Activated CD4-positive, alpha-beta T cell treated with anti-CD3 and anti-CD28 coated beads, Interleukin-2, amount 50 U/mL, for 48 hours (primary cell): ENCODE data around the gene NCLN.
"Not testable (repeated sequence)": the region's sequence is repeated elsewhere in the genome, so short reads cannot be mapped to it uniquely, and the experiment has no call there.

Source experiments
- DNase-seq, 2 experiments: peaks; one replicate each; pipeline ENCODE4 v3.0.0-alpha.2; 2020

The NCLN gene

DNA sequence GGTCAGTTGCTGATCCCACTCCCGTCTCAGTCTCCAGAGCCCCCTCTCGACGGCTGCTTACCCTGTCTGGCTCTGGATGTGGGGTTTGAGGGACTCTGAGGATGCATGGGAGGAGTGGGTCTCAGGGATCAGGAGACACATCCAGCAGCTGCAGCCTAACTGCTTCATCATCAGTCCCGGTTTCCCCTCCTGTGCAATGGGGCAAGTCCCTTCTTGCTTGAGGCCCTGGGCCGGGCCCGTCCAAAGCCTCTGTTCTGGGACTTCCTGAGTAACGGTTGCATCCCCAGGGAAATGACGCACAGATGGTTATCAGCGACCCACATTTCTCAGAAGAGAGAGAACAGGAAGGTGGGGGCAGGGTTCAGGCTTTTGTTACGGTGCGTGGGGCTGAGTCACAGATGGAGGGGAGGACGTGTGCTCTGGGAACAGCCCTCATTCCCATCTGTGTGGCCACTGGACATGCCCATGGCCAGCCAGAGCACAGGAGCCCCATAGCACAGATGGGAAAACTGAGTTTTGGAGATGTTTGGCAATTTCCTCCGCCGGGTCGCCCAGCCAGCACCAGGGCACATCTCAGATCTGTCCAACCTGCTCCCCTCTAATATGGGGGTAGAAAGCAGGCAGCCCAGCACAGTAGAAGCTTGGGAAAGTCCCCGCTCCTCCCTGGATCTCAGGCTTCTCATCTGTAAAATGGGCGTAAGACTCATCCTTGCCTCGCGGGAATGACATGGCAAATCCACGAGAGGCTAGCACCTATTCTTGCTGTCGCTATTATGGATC, 30.6 kb upstream of the NCLN start:
- DNase-seq = peak; percentile 88 to 93

DNA sequence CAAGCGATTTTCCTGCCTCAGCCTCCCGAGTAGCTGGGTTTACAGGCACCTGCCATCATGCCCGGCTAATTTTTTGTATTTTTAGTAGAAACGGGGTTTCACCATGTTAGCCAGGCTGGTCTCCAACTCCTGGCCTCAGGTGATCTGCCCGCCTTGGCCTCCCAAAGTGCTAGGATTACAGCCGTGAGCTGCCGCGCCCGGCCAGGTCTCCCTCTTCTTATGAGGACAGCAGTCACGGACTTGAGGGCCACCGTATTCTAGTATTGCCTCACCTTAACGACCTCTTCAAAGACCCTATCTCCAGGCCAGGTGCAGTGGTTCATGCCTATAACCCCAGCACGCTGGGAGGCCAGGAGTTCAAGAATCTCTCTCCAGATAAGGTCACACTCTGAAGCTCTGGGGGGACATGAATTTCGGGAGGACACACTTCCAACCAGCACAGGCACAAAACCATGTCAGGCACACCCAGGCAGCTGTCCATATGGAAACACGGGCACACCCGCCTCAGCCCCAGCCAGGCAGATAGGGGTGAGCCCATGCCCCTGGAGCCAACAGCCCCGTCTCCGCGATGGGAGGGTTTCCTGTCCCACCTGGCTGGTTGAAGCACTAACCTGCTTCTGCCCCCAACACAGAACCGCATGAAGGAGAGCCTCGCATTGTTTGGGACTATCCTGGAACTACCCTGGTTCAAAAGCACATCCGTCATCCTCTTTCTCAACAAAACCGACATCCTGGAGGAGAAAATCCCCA, 28.5 kb upstream of the NCLN start:
- DNase-seq = no peak

DNA sequence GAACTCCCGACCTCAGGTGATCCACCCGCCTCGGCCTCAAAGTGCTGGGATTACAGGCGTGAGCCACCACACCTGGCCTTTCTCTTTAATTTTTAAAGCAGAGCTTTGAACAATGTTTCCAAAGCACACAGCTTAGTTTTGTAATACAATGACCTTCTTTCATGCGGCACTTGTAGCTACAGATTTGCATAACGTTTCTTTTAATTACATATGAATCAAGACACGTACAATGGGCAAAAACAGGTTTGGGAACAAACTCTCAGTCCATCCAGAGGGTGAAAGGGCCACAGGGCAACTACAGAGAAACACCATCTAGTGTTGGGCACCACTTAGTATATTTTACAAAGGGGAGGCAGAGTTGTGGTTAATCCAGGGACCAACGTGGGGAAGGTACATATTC, 26.2 kb upstream of the NCLN start:
- DNase-seq = no peak

DNA sequence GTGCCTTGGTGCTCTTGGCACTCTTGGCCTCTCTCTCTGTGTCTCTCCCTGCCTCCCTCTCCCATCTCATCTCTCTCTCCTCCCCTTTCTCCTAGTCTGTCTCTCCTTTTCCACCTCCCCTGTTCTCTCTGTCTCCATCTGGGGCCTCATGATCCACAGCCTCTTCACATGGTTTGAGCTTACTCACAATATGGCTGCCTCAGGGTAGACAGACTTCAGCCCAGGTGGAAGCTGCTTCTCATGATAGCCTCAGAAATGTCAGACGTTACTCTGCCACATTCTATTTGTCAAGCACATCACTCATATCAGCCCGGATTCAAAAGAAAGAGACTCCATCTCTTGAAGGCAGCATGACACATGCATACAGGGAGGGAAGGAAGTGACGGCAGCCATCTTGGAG, 25.5 kb upstream of the NCLN start:
- no peak for DNase-seq

DNA sequence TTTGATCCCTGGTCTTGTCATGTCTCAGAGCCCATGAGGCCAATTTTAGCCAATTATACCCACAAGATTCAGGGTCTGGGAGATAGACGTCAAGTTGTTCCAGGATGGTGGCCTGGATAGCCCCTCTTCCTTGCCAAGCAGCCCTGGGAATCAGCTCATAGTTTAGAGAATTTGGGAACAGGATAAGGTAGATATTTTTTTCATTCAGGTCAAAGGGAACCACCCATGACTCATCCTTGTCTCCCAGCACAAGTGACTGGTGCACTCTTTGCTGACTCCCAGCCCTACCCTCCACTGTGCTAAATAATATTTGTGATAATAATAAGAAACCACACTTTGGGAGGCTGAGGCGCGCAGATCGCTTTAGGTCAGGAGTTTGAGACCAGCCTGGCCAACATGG, 24.3 kb upstream of the NCLN start:
- no peak for DNase-seq

DNA sequence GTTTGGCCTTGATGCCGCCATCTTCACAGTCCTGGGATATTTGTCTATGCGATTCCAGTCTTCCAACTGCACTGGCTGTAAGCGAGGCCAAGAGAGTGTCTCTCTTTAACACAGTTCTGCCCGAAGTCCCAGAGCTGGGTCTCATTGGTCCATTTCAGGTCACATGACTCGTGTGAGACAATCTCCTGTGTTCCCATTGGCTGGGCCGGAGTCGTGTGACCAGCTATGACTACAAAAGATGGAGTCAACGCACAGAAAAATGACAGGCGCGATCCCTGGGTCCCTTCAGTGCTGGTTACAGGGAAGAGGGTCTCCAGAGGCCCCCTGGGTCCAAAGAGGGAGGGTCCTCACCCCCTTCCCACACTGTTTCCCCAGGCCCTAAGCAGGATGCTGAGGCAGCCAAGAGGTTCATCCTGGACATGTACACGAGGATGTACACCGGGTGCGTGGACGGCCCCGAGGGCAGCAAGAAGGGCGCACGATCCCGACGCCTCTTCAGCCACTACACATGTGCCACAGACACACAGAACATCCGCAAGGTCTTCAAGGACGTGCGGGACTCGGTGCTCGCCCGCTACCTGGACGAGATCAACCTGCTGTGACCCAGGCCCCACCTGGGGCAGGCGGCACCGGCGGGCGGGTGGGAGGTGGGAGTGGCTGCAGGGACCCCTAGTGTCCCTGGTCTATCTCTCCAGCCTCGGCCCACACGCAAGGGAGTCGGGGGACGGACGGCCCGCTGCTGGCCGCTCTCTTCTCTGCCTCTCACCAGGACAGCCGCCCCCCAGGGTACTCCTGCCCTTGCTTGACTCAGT, 23.1 kb upstream of the NCLN start:
- peak in 1 of 2 experiments; percentile 42 for DNase-seq

DNA sequence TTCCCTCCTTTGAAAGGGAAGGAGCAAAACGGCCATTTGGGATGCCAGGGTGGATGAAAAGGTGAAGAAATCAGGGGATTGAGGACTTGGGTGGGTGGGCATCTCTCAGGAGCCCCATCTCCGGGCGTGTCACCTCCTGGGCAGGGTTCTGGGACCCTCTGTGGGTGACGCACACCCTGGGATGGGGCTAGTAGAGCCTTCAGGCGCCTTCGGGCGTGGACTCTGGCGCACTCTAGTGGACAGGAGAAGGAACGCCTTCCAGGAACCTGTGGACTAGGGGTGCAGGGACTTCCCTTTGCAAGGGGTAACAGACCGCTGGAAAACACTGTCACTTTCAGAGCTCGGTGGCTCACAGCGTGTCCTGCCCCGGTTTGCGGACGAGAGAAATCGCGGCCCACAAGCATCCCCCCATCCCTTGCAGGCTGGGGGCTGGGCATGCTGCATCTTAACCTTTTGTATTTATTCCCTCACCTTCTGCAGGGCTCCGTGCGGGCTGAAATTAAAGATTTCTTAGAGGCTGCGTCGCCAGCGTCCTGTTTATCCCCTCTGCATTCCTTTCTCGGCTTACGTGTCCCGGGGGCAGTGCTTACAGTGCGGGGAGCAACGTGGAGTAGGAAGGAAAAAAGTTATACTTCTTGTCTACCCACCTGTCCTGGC, 22.4 kb upstream of the NCLN start:
- peak; percentile 70 to 75 for DNase-seq

DNA sequence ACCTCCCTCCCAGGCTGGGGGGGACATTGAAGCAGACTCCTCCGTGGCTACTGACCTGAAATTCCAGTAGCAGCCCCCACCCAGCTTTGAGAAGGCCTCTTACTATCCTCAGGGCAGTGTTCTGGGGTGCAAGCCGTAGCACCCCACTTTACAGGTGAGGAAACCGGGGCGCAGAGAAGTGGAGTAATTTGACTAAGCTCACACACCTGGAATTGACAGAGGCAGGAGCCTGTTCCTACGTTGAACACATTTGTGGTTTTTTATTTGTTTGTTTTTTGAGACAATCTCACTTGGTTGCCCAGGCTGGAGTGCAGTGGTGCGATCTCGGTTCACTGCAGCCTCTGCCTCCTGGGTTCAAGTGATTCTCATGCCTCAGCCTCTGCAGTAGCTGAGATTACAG, 21.8 kb upstream of the NCLN start:
- no peak for DNase-seq

DNA sequence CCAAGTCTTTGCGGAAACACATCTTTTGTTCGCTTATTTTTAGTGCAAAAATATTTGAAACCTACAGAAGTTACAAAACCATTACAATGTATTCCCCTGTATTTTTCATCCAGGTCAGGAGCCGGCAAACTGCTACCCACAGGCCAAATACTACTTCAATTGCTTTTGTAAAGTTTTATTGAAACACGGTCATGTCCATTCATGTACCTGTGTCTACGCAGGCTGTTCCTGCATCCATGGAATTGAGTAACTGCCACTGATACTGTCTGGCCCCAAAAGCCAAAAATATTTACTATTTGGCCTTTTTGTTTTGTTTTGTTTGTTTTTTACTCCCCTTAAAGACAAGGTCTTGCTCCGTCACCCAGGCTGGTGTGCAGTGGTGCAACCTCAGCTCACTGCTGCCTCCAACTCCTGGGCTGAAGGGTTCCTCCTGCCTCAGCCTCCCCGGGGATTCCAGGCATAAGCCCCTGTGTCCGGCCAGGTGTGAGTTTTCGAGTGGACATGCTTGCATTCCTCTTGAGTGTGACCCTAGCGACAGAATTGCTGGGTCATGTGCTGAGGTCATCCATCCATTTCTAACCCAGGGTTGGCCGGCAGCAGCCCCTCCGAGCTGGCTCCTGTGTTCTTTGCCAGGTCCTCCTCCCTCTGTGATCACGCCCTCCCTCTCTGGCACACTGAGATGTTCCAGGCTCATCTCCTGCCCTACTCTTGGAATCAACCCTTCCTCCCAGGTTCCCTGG, 18.0 kb upstream of the NCLN start:
- DNase-seq = no peak

DNA sequence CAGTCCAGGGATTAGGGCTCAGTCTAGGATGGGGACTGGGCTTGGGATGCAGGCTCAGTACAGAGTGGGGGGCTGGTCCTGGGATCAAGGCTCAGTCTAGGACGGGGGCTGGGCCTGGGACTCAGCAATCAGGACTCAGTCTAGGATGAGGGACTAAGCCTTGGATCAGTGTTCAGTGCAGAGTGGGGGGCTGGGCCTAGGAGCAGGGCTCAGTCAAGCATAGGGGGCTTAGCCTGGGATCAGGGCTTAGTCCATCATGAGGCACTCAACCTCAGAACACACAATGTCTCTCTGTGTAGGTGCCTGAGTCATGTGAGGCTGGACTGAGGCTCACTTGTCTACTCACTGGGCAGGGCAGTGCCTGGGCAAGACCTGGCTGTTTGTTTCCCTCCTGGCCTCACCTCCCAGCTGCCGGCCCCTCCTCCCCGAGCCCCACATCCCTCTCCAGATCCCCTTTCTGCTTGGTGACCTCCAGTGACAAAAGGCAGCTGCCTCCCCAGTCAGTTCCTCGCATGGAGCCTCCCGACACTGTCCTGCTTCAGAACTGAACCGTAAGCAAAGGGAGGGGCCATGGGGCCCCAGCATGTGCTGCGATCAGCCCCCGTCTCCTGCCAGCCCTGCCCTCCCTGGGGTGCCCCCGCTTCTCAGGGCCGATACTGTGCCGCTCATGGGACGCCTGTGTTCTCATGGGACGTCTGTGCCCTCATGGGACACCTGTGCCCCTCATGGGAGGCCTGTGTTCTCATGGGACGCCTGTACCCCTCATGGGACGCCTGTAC, 13.6 kb upstream of the NCLN start:
- no peak for DNase-seq

DNA sequence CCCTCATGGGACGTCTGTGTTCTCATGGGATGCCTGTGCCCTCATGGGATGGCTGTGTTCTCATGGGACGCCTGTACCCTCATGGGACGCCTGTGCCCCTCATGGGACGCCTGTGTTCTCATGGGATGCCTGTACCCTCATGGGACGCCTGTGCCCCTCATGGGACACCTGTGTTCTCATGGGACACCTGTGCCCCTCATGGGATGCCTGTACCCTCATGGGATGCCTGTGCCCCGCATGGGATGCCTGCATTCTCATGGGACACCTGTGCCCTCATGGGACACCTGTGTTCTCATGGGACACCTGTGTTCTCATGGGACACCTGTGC, 13.1 kb upstream of the NCLN start:
- DNase-seq = not testable (repeated sequence)

DNA sequence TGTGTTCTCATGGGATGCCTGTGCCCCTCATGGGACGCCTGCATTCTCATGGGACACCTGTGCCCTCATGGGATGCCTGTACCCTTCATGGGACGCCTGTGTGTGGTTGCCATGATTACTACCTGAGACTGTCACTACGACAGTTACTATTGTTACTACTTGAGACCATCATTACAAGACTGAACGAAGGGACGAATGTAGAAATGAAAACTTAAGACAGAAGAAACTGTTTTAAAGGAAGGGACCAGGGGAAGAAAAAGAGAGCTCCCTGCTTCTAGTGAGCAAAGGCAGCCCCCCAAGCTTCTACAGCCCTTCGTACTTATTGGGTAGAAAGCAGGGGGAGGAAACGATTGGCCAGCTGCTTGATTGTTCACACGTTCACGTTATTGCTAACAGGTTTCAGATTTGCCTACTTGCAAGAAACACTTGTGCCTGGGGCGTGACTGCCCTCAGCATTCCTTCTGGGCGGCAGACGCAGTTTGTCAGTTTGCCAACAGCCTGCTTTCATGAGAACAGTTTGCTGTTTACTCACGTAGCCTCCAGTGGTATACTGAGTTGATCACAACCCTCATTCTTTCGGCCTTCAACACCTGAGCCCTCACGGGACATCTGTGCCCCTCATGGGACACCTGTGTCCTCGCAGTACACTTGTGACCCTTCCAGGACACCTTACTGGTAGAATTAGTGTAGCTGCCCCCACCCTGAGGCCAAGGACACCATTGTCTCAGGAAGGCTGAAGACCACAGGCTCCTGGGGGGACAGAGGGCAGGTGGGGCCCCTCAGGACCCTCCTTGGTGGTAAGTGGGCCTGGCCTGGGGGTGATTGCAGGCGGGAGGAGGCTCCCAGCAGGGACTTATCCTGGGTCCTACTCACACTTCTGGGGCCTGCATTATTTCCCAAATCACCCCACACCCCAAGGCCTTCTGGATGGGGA, 9.7 kb upstream of the NCLN start:
- peak; percentile 31 to 49 for DNase-seq

DNA sequence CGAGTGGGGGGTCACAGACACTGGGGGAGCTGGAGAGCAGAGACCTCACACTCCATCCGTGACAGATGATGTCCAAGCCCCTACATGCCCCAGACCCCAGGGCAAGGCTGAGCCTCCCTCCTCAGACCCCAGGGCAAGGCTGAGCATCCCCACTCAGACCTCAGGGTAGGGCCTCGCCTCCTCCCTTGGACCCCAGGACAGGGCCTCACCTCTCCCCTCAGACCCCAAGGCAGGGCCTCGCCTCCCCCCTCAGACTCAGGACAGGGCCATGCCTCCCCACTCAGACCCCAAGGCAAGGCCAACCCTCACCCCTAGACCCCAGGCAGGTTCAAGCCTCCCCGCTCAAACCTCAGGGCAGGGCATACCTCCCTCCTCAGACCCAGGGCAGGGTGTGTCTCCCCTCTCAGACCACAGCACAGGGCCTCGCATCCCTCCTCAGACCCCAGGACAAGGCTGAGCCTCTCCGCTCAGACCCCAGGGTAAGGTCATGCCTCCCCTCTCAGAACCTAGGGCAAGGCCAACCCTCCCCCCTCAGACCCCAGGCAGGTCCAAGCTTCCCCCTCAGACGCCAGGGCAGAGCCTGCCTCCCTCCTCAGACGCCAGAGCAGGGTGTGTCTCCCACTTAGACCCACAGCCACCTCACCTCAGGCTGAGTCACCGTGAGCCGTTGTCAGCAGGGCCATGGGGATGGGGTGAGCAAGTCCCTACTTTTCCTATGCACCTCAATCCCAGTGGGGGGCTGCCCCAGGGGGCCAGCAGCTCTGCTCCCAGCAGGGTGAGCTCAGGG, 8.8 kb upstream of the NCLN start:
- DNase-seq = peak; percentile 74 to 80

DNA sequence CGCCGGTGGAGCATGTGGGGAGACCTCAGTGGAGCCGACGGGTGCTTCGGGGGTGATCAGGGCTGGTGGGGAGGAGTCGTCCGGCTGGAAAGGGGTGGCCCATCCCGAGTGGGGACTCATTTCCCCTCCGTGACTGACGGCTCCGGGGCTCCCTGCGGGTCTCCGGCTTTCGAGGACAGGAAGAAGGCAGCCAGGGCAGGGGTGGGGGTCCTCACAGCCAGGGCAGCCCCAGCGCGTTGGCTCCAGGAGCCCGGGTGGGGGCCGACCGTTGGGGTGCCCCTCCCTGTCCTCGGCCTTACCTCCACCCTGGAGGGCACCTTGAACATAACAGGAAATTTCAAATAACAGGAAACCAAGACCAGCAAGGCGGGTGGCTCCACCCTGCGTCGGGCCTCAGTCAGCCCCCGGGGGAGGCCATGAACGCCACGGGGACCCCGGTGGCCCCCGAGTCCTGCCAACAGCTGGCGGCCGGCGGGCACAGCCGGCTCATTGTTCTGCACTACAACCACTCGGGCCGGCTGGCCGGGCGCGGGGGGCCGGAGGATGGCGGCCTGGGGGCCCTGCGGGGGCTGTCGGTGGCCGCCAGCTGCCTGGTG, 7.3 kb upstream of the NCLN start, which contains the start of gene S1PR4:
S1PR4 (plus strand) TSS at position 393 of the 596 bp plus-strand sequence; CDS start at position 417, 24 bp downstream.
- DNase-seq = peak; percentile 66 to 74

DNA sequence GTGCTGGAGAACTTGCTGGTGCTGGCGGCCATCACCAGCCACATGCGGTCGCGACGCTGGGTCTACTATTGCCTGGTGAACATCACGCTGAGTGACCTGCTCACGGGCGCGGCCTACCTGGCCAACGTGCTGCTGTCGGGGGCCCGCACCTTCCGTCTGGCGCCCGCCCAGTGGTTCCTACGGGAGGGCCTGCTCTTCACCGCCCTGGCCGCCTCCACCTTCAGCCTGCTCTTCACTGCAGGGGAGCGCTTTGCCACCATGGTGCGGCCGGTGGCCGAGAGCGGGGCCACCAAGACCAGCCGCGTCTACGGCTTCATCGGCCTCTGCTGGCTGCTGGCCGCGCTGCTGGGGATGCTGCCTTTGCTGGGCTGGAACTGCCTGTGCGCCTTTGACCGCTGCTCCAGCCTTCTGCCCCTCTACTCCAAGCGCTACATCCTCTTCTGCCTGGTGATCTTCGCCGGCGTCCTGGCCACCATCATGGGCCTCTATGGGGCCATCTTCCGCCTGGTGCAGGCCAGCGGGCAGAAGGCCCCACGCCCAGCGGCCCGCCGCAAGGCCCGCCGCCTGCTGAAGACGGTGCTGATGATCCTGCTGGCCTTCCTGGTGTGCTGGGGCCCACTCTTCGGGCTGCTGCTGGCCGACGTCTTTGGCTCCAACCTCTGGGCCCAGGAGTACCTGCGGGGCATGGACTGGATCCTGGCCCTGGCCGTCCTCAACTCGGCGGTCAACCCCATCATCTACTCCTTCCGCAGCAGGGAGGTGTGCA, 6.6 kb upstream of the NCLN start:
- peak; percentile 43 to 55 for DNase-seq

DNA sequence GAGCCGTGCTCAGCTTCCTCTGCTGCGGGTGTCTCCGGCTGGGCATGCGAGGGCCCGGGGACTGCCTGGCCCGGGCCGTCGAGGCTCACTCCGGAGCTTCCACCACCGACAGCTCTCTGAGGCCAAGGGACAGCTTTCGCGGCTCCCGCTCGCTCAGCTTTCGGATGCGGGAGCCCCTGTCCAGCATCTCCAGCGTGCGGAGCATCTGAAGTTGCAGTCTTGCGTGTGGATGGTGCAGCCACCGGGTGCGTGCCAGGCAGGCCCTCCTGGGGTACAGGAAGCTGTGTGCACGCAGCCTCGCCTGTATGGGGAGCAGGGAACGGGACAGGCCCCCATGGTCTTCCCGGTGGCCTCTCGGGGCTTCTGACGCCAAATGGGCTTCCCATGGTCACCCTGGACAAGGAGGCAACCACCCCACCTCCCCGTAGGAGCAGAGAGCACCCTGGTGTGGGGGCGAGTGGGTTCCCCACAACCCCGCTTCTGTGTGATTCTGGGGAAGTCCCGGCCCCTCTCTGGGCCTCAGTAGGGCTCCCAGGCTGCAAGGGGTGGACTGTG, 5.9 kb upstream of the NCLN start:
- peak; percentile 59 to 62 for DNase-seq

DNA sequence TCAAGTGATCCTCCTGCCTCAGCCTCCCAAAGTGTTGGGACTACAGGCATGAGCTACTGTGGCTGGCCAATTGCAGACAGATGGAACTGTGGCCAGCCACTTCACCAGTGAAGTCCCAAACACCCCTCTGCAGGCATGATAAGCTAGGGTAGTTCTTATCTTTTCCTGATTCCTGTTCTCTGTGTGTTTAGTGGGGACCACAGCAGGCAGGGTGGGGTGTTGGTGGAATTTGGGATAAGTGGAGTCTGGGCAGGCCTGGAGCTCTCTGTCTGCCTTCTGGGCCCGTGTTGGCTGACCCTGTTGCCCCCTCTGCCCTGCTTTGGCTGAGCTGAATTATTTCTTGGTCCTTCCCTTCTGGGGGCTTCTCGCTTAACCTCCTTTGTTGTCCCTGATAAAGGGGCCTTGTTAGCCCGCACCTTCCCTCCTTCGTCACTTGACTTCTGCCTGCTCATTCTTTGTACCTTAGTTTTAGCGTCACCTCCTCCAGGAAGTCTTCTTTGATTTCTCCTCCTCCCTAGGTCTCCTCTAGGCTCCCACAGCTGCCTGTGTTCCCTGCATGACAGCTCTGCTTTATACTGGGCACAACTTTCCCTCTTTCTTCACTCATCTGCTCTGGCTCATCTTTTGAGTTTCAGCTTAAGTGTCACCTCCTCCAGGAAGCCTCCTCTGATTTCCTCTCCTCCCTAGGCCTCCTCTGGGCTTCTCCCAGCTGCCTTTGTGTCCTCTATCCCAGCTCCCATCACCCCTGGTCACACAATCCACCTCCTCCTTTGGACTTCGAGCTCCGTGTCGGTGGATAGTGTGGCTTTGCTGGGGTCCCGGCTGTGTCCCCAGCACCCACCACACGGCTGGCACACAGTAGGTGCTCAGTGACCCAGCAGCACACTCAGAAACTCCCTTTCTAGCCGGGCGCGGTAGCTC, 1.7 kb upstream of the NCLN start:
- DNase-seq = no peak
